ENCODE results near the gene PCDHA13. TPM values are rescaled to one million over a fixed set of nuclear protein-coding genes. Genes with fewer than 3 reads are reported as not detected.
"Not testable (repeated sequence)": the region's sequence is repeated elsewhere in the genome, so short reads cannot be mapped to it uniquely, and the experiment has no call there.

The PCDHA13 gene
- total RNA-seq, 4 donors from 2014 or later: 0.27 to 3.3 TPM; not detected in 2

- Histone ChIP-seq H3K27ac (no peak overlapping the region), H3K27me3 (no peaks in the 10 kb centered on the region), H3K9me3 (peaks cover 0 to 28% (median 3%) of the 10 kb centered on the region in 4 donors), H3K4me1 (no peaks in the 10 kb centered on the region), H3K4me3 (no peak overlapping the region), H3K36me3 (no peaks in the 10 kb centered on the region)
- no peak for TF ChIP-seq POLR2A (IDR thresholded peaks at IDR 0.05)
- no peak for TF ChIP-seq CTCF (IDR thresholded peaks at IDR 0.05)
- DNase-seq: no peak
Observed at GRCh38 chr5:140870221-140871201, 11.4 kb upstream of the PCDHA13 start.

- H3K36me3 ChIP-seq: no peaks in the 10 kb centered on the region
- DNase-seq: no peak
- no peak within 1 kb of the TSS for H3K4me3 ChIP-seq
- no peak within 1 kb of the TSS for H3K27ac ChIP-seq
- no peaks in the 10 kb centered on the region for H3K27me3 ChIP-seq
- peaks cover 0 to 36% (median 7%) of the 10 kb centered on the region in 4 donors for H3K9me3 ChIP-seq
- no peaks in the 10 kb centered on the region for H3K4me1 ChIP-seq
- TF ChIP-seq POLR2A (IDR thresholded peaks at IDR 0.05) (no peak), CTCF (IDR thresholded peaks at IDR 0.05) (no peak)
Observed at GRCh38 chr5:140875085-140876065, 6.5 kb upstream of the PCDHA13 start, which contains the start of gene PCDHA12. Gene PCDHA12, plus strand, starts transcription at chr5:140875308. Its CDS starts 165 bp downstream, at chr5:140875473.

GRCh38 chr5:140876541-140877261 is 5.2 kb upstream of the PCDHA13 start:
- not testable (repeated sequence) for DNase-seq, H3K4me3 ChIP-seq
- H3K9me3 ChIP-seq: peaks cover 0 to 27% (median 4%) of the 10 kb centered on the region in 4 donors

GRCh38 chr5:140877262-140877581 is 4.7 kb upstream of the PCDHA13 start:
- no peak for DNase-seq
- TF ChIP-seq POLR2A (IDR thresholded peaks at IDR 0.05) (no peak), CTCF (IDR thresholded peaks at IDR 0.05) (no peak)
- H3K4me3 ChIP-seq: no peak overlapping the region
- H3K27ac ChIP-seq: no peak overlapping the region
- H3K27me3 ChIP-seq: no peaks in the 10 kb centered on the region
- peaks cover 0 to 27% (median 4%) of the 10 kb centered on the region in 4 donors for H3K9me3 ChIP-seq
- H3K36me3 ChIP-seq: no peaks in the 10 kb centered on the region
- no peaks in the 10 kb centered on the region for H3K4me1 ChIP-seq

More at GRCh38 chr5:140876541-140877261, 5.2 kb upstream of the PCDHA13 start:
- H3K36me3 ChIP-seq, H3K4me1 ChIP-seq, H3K27ac ChIP-seq, H3K27me3 ChIP-seq: not testable (repeated sequence)

GRCh38 chr5:140882591-140882899 is 621 bp downstream of the PCDHA13 start:
- Histone ChIP-seq H3K4me3 (no peak overlapping the region), H3K9me3 (peaks cover 0 to 16% (median 0%) of the 10 kb centered on the region in 4 donors), H3K4me1 (no peaks in the 10 kb centered on the region), H3K27me3 (no peaks in the 10 kb centered on the region), H3K36me3 (no peaks in the 10 kb centered on the region), H3K27ac (no peak overlapping the region)
- DNase-seq: no peak
- no peak for TF ChIP-seq POLR2A (IDR thresholded peaks at IDR 0.05)
- TF ChIP-seq CTCF (IDR thresholded peaks at IDR 0.05): no peak
